ENCODE results near the gene CA12. TPM values are rescaled to one million over a fixed set of nuclear protein-coding genes. Genes with fewer than 3 reads are reported as not detected.
A peak's percentile ranks its signal among the peaks of the same experiment; 100 is the strongest.

The CA12 gene
- total and polyA plus RNA-seq, 9 of the 15 experiments (the other 6 are each of a cell fraction or from before 2014, with no cell fraction given) = 0.01 to 0.78 (median 0.15) TPM; not detected in 1

DNA sequence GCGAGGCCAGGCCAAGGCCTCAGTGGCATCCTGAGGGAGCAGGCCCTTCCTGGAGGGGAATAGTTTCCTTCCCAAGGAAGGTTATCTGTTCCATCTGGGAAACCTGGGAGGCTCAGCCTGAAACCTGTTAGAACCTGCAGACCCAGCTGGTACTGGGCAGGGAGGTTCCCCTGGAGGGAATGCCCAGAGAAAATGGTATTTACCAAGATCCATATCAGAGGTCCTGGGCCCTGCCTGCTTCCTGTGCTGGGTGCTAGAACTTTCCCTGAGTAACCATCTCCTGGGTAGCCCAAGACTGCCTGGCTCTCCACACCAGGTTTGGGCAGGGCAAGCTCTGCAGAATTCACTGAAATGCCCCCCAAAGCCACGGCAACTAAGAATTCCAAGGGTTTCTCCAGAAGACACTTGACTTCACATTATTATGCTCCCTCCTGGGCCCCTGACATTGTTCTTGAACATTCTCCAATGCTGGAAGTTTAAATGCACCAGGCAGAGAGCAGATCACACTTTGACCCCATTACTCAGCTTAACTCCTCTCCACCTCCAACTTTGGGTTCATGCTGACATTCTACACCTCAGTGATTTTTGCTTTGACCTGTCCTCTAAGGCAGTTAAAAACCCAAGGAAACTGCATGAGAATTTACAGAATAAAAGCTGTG, 2.0 kb downstream of the CA12 start:
- CTCF ChIA-PET (ENCODE audit: low intra/inter-chr PET ratio) = no interaction called here
- in situ Hi-C loops (cut with MboI) = no loop called here
- POLR2A ChIA-PET = interaction anchor here (0.8 to 1.4 kb wide), 4 partner anchors 8 to 87 kb away, joined by 3 to 6 read pairs (median 4); no protein-coding TSS in a partner anchor
- Histone ChIP-seq H3K4me2 (ENCODE audit: insufficient read depth, low read length) (no peak overlapping the region), H2AFZ (ENCODE audit: low read depth, low read length) (0 out of 2 replicates have a peak overlapping the region, but pooled peaks have one; percentile 49), H3K9me1 (ENCODE audit: control insufficient read depth, insufficient read depth, low read length) (no peaks in the 10 kb centered on the region), H3K9ac (ENCODE audit: insufficient read depth in 1 of 2, low read depth in 2 of 2, low read length in 2 of 2) (no peak overlapping the region), H3K36me3 (ENCODE audit: control insufficient read depth, insufficient read depth, low read length) (no peaks in the 10 kb centered on the region), H3K9me3 (replicated peaks; ENCODE audit: control insufficient read depth, insufficient read depth, low read depth, low read length) (no peaks in the 10 kb centered on the region), H3K27ac (ENCODE audit: extremely low read depth, low read depth, low read length) (no peak overlapping the region), H3K79me2 (ENCODE audit: control insufficient read depth, insufficient read depth, low read length) (no peaks in the 10 kb centered on the region), H4K20me1 (replicated peaks; ENCODE audit: control insufficient read depth, insufficient read depth, low read length) (no peaks in the 10 kb centered on the region), H3K4me1 (replicated peaks in 1 of 2; ENCODE audit: control insufficient read depth in 2 of 2, insufficient read depth in 2 of 2, low read length in 2 of 2) (peaks cover 3 to 9% of the 10 kb centered on the region in 2 experiments; a peak in 4 of 5 replicates), H3K27me3 (ENCODE audit: control insufficient read depth in 2 of 2, insufficient read depth in 2 of 2, low read length in 2 of 2) (no peaks in the 10 kb centered on the region), H3K4me3 (no peak overlapping the region)
- intact Hi-C loops (cut with micrococcal nuclease) = no loop called here
- peak; percentile 73 for FAIRE-seq
- no peak for TF ChIP-seq NR2C2 (CRISPR knock-in tag; IDR thresholded peaks at IDR 0.05)
- TF ChIP-seq NR2C2 (tag; IDR thresholded peaks at IDR 0.05) = 0 out of 2 replicates have a peak, but pooled peaks have one; percentile 33
- no peak for TF ChIP-seq NFYB (IDR thresholded peaks at IDR 0.05; ENCODE audit: extremely low read depth, insufficient read length)
- WGBS (ENCODE audit: insufficient coverage, low coverage, missing lambda C conversion rate) = 59% methylated on average over 2 of the region's 2 CpGs
- no peak for ATAC-seq
- no peak for DNase-seq (ENCODE audit: extremely low read depth in 1 of 4, low spot score in 3 of 4)
- no TSS peak for BruUV-seq (replicated peaks)

DNA sequence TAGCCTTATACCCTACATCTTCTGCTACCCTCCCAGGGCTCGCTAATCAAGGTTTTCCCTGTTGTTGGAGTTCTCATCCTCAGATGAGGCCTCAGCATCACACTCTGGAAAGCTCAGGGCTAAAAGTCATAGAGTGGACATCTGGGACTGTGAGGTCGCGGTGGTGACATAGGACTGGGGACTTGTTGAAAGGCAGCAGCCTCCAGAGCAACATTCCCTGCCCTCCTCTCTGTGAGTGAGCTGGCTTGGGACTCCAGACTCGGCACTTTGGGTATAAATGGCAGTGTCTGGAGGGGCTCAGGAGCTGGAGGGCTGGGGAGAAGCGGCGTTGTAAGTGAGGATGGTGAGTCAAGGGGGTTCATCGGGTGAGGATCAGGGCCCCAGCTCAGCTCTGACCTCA, 2.7 kb downstream of the CA12 start:
- TF ChIP-seq TARDBP (IDR thresholded peaks at IDR 0.05) (no peak), TRIM24 (IDR thresholded peaks at IDR 0.05) (no peak), LCOR (CRISPR knock-in tag; IDR thresholded peaks at IDR 0.05) (no peak), BACH1 (tag; IDR thresholded peaks at IDR 0.05) (no peak), POLR2G (IDR thresholded peaks at IDR 0.05; ENCODE audit: low read depth, low read length) (no peak), RCOR1 (IDR thresholded peaks at IDR 0.05; ENCODE audit: borderline replicate concordance in 1 of 2, low read depth in 2 of 2, low read length in 2 of 2) (no peak), ZNF274 (IDR thresholded peaks at IDR 0.05; ENCODE audit: borderline replicate concordance, low read depth, low read length) (no peak), SIRT6 (IDR thresholded peaks at IDR 0.05; ENCODE audit: low read depth, low read length) (no peak), HIVEP1 (CRISPR knock-in tag; IDR thresholded peaks at IDR 0.05) (no peak)
- TF ChIP-seq, protein P1, sequence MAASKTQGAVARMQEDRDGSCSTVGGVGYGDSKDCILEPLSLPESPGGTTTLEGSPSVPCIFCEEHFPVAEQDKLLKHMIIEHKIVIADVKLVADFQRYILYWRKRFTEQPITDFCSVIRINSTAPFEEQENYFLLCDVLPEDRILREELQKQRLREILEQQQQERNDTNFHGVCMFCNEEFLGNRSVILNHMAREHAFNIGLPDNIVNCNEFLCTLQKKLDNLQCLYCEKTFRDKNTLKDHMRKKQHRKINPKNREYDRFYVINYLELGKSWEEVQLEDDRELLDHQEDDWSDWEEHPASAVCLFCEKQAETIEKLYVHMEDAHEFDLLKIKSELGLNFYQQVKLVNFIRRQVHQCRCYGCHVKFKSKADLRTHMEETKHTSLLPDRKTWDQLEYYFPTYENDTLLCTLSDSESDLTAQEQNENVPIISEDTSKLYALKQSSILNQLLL (CRISPR knock-in tag; IDR thresholded peaks at IDR 0.05; ENCODE audit: borderline replicate concordance) = no peak
- no peak for ATAC-seq
- WGBS (ENCODE audit: insufficient coverage, low coverage, missing lambda C conversion rate) = 49% methylated on average over 7 of the region's 7 CpGs
- H3K27ac ChIP-seq (ENCODE audit: extremely low read depth, low read depth, low read length) = no peak overlapping the region
- no peaks in the 10 kb centered on the region for H3K9me1 ChIP-seq (ENCODE audit: control insufficient read depth, insufficient read depth, low read length)
- no peak overlapping the region for H3K9ac ChIP-seq (ENCODE audit: insufficient read depth in 1 of 2, low read depth in 2 of 2, low read length in 2 of 2)
- H3K4me2 ChIP-seq (ENCODE audit: insufficient read depth, low read length) = no peak overlapping the region
- H3K4me1 ChIP-seq (replicated peaks in 1 of 2; ENCODE audit: control insufficient read depth in 2 of 2, insufficient read depth in 2 of 2, low read length in 2 of 2) = peaks cover 10 to 15% of the 10 kb centered on the region in 2 experiments
- CTCF ChIA-PET (ENCODE audit: low intra/inter-chr PET ratio) = no interaction called here
- DNase-seq (ENCODE audit: extremely low read depth in 1 of 4, low spot score in 3 of 4) = no peak
- H4K20me1 ChIP-seq (replicated peaks; ENCODE audit: control insufficient read depth, insufficient read depth, low read length) = no peaks in the 10 kb centered on the region
- no peaks in the 10 kb centered on the region for H3K36me3 ChIP-seq (ENCODE audit: control insufficient read depth, insufficient read depth, low read length)
- no peak overlapping the region for H3K4me3 ChIP-seq
- no peak for FAIRE-seq
- BruUV-seq (replicated peaks) = no TSS peak
- no peaks in the 10 kb centered on the region for H3K79me2 ChIP-seq (ENCODE audit: control insufficient read depth, insufficient read depth, low read length)
- in situ Hi-C loops (cut with MboI) (no loop called here), intact Hi-C loops (cut with micrococcal nuclease) (no loop called here)
- POLR2A ChIA-PET = interaction anchor here (0.7 to 1.0 kb wide), 3 partner anchors 10 to 1211 kb away, joined by 3 to 5 read pairs (median 3); no protein-coding TSS in a partner anchor
- no peaks in the 10 kb centered on the region for H3K27me3 ChIP-seq (ENCODE audit: control insufficient read depth in 2 of 2, insufficient read depth in 2 of 2, low read length in 2 of 2)
- no peaks in the 10 kb centered on the region for H3K9me3 ChIP-seq (replicated peaks; ENCODE audit: control insufficient read depth, insufficient read depth, low read depth, low read length)
- H2AFZ ChIP-seq (ENCODE audit: low read depth, low read length) = no peak overlapping the region
